Raji (cell line): ENCODE data around the gene COG6.

ENCODE experiments used
- POLR2A ChIP-seq: IDR thresholded peaks from 2 replicates; pipeline ENCODE4 v1.6.1; 2011; ENCODE audit warnings: low read depth, low read length, control low read depth; ENCODE audit not compliant: insufficient read depth

COG6 gene

DNA sequence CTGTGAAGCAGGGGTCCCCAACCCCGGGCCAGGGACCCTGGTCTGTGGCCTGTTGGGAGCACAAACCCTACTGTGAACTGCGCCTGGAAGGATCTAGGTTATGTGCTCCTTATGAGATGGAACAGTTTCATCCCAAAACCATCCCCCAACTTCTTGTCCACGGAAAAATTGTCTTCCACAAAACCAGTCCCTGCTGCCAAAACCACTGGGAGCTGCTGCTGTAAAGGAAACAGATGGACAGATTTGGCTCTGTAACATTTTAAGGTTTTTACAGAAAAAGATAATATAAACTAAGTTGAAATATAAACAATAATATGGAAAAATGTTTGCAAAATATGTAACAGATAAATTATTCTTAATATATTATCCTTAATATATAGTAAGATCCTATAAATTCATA, 73.7 kb downstream of the COG6 start:
- TF ChIP-seq POLR2A: no peak

DNA sequence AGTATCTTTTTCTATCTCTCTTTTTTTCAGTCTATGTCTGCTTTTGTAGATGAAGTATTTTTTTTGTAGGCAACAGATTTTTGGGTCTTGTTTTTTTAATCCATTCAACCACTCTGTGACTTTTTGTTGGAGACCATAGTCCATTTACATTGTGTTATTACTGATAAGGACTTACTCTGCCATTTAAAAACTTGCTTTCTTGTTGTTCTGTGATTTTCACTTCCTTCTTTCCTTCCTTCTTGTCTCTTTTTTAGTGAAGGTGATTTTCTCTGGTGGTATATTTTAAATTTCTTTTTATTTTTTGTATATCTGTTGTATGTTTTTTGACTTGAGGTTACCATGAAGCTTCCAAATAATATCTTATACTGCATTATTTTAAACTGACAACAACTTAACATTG, 79.5 kb downstream of the COG6 start:
- no peak for TF ChIP-seq POLR2A

DNA sequence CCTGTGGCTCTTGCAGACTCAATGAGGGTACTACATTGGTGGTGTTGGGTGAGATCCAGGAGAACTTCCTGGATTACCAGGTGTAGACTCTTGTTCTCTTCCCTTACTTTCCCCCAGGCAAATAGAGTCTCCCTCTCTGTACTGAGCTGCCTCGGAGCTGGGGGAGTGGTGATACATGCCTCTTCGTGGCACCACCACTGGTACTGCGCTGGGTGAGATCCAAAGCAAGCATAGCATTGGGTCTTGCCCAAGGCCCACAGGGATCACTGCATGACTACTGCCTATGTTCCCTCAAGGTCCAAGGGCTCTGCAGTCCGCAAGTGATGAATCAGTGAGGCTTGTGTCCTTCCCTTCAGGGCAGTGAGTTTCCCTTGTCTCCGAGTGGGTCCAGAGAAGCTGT, 81.6 kb downstream of the COG6 start:
- TF ChIP-seq POLR2A: no peak

DNA sequence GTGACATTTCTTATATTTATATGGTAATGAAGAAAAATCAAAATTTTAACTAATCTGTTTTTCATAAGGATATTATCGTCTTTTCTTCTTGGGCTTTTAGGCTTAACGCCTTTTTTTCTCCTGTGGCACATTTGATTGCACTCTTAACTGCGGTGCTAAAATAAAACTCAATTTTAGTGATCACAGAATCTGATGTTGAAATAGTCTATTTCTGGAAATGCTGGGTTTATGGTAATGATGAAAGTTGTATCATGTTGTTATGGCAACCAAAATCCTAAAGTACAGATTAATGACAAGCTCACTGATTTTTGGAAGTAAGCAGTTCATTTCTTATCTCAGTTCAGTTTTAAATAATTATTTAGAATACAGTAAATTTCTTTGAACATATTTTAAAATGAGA, 85.3 kb downstream of the COG6 start:
- TF ChIP-seq POLR2A: no peak

DNA sequence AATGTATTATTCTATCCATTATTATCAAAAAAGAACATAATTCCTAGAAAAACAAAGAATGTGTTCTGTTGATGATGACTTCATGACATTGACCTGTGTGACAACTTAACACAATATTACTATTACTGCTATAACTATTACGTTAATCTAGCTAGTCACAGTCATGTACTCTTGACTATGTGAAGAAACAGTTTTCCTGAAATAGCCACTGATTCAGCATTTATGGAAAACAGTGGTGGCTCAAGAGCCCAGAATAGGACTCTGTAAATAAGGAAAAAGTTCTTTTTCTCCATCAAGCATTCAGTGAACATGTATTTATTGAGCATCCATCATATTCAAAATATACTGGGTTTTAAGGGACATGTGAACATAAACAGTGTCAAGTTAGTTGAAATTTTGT, 93.5 kb downstream of the COG6 start:
- TF ChIP-seq POLR2A: no peak

DNA sequence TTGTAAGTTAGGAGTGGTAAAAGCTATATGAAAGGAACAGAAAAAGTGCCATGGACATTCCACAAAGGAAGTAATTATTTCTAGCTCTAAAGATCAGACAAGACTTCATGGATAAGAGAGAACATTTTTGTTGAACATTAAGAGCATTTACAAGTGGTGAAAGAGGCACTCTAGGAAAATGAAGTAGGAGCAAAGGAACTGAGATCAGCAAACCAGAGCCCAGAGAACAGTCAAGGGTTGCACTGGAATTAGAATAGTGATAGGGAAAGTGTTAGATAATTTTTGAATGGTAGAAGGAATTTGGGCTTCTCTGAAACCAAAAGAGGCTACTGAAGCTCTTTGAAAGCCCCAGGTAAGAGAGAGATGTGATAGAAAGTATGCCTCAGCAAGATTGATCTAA, 94.1 kb downstream of the COG6 start:
- no peak for TF ChIP-seq POLR2A

DNA sequence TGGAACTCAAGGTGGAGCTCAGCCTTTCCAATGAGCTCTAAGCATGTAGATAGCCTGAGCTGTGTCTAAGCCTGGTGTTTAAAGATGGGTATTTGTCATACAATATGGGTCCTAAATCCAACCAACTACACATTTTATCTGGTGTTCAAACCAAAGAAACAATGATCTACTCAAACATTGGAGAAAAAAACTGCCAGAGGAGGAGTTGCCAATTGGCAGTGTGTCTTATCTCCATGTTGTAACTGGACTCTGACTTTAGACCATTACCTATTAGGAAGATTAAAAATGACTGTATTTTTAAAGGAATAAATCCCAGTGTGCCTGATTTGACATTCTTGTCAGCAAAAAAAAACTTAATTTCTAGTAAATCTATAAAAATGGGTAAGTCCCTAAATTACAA, 96.3 kb downstream of the COG6 start:
- no peak for TF ChIP-seq POLR2A

DNA sequence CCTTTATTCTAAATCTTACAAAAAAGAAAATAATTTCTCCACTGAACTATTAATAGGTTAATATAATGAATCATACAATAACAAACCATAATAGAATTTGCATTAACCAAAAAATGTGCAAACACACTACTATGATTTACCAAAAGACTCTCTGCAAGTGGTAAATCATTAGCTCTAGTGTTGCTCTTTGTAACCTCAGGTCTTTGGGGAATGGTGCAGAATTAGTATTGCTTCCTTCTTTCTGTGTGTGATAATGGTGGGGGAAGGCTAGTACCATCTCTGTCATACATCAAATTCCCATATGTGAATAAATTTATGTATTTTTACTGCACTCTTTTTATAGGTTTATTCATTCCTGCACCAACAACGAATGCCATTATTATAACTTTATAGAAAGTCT, 105.1 kb downstream of the COG6 start:
- TF ChIP-seq POLR2A: no peak

DNA sequence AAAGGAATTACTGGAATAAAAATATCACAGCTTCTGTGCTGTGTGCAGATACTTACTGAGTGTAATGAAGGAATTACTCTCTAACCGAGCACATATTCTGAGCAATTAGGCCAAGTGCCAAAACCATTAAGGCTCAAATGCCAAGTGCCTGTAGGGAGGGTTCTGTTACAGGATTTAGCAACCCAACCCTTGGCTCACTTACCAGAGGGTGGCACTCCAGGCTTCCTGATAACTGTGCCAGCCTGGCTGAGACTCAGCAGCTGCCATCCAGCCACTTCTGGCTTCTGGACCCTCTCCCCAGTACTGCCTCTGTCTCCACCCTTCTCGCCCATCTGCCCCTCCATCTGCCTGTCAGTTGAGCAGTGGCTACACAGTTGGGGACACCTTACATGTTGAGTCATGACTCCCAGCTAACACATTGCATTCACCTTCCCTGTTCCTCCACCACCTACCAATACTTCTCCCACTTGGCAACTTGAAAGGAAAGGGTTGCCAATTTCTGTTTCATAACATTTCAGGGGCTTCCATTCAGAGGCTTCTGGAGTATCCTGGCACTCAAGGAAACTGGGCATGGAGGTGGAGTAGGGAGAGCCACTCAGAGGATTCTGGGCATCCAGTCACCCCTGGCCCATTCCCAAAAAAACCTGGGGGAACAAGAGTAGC, 110.5 kb downstream of the COG6 start:
- TF ChIP-seq POLR2A: no peak

DNA sequence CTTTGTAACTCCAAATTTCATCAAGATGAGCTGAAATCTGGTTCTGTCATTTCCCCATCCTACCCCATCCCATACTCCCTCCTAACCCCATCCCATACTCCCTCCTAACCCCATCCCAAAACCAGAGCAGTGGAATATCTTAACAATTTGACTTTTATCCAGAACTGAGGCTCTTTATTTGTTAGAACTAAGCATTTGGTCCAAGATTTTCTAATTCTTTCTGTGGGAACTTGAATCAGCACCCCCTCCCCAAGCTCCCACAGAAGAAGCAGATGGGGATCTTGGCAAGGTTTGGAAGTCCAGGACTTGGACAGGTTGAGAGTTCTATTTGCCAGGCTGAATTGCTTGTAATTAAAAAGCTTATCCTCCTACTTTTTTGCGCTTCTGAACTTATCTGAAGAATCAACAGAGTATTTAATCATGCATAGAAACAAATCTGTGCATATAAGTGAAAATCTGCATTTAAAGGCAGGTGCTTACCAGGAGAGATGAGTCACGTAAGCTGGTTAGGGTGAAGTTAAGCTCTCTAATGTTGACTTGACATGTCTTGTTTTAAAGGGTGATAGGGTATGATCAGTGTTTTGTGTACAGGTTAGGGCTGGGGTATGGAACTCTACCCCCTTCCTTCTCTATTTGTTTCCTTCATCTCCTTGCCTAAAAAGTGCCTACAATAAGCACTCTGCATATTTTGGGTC, 111.1 kb downstream of the COG6 start:
- no peak for TF ChIP-seq POLR2A

DNA sequence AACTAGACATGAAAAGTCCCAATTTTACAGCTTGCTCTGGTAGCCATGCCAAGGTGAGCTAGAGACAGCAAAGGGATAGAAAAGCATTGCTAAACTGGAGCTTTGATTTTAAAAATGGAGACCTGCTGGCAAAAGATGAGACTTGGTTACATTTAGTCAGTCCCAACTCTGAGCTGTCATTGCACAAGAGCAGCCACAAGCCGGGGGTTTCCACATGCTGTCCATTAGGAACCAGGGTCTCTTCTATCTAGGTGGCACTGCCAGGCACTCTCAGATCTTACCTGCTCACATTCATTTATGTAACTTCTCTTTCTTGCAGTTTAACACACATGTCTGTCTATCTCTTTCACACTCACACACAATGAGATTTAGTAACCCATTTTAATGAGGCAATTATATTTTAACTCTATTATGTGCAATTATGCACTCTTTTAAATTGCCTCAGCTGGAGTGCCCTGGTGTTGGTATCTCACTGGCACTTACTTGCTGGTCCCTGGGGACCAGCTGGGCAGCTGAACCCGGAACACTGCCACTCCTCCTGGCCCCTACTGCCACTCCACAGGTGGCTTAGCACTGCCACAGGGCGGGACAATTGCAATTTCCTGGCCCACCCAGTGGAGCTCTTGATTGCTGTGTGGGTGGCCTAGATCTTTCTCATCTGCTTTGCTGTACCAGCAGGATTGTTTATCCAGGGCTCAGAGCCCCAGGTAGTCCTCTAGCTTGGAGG, 112.5 kb downstream of the COG6 start:
- TF ChIP-seq POLR2A: no peak

DNA sequence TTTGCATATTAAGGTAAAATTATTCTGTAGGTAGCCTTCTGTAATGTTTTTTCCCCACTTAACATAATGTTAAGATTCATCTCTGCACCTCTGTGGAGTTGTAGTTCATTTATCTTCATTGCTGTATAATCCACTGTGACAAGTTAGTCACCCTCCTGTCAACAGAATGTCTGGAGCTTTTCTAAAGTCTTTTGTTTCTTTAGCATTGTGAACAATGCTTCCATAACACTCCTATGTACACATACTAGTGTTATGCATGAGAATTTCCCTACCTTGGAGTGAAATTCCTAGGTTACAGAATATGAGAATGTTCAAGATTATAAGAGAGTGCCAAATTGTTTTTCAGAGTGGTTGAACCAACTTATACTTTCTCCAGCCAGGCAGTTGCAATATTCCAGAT, 113.5 kb downstream of the COG6 start:
- no peak for TF ChIP-seq POLR2A

DNA sequence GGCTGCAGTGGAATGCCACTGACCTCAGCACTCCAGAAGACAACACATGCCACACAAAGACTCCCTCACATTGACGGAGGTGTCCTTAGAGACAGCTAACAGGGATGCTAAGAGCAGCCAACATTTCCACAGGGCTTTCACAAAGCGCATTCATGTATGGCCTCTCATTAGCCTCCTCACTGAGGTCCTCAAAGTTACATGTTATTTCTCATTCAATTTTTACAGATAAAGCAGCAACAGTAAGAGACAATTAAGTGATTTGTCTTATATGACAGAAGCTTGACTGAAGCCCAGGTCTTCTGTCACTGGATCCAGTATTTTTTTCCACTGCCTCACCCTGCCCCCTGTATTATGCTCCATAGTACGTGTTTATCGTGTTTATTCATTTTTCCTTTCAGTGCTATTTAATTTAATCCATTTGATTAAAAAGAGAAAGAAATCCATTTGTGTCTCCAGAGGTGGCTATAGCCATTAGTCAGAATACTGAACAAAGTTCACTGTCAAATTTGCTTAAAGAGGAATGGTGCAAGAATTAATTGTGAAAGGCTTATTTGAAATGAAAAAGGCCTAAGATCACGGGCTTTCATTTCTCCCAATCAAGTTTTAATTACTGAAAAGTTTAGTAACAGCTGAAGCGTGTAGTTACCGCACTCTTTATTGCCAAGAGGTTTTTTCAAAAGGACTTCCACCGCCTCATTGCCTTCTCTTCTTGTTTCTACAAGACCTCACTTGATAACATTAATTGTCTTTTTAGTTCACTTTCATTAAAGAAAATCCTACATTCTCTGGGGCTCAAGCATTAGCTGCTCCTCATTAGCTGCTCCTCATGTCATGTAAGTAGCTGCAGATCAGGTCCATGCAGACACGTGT, 115.0 kb downstream of the COG6 start:
- TF ChIP-seq POLR2A: no peak

DNA sequence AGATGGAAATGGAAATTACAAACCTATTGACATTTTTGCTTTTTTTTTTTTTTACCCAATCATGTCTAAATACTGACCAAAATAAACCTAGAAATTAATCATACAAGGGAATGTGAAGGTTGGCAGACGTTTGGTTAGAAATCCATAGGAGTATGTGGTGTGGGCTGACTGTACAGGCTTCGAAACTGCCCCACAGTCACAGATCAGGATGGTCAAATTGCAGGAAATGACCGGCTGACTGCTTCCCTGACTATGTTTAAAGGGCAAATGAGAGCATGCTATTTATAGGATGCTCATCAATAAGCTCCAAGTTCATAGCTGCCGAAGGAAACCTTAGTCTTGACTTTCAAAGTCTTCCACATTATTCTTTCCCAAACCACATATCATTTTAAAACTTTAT, 118.4 kb downstream of the COG6 start:
- no peak for TF ChIP-seq POLR2A

DNA sequence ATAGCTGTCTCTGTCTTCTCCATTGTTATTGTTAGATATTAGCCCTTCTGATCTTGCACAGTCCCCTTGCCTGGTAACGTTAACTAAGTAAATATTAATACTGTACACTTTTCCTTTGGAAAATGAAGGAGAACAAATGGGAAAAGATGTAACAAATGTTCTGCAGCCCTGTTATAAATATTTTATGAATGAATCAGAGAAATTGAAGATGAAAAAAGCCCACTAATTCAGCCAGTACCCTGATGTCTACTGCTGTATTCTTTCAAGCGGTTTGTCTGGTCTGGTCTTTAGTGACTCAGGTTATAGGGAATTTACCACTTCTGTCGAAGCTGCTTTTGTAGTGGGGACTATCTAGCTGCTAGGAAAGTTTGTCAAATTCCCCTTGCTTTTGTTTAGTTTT, 121.0 kb downstream of the COG6 start:
- TF ChIP-seq POLR2A: no peak
